Anterior cingulate cortex (tissue), 58 donors: Measurements from ENCODE around the gene EYA2.
A peak's percentile ranks its signal among the peaks of the same experiment; 100 is the strongest.
"Not testable (repeated sequence)": the region's sequence is repeated elsewhere in the genome, so short reads cannot be mapped to it uniquely, and the experiment has no call there.

Source experiments
- DNase-seq, 58 donors: peaks; one replicate each; lab custom pipeline; 2025; lab: John Stamatoyannopoulos, UW

Gene EYA2

DNA sequence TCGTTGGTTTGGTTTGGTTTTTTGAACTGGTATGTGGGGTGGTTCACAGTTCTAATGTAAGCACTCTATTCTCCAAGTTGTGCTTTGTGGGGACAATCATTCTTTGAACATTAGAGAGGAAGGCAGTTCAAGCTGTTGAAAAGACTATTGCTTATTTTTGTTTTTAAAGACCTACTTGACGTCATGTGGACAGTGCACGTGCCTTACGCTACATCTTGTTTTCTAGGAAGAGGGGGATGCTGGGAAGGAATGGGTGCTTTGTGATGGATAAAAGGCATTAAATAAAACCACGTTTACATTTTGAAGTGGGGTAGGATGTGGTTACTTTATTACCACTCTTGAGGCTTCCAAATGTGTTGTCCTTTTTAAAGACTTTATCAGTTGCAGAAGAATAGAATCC is 293.9 kb downstream of the EYA2 start:
- DNase-seq: no peak

DNA sequence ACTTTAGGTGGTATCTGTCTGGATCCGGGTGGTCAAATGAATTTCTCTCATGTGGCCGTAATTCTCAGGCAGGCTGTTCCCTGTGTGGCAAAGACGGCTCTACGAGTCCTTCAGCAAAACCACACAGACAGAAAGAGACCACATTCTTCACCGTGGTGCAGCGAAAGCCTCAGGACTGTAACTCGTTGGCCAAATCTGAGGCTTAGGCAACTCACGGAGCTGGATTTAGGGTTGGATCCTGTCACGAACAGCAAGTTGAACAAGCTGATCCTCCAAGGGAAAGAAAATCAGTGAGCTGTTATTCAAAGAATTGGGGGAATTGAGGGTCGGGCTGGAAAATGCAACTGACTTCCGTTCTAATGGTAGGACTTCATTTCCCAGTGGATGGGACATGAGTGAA is 294.4 kb downstream of the EYA2 start:
- DNase-seq: no peak

- no peak for DNase-seq
Observed at GRCh38 chr20:47191074-47191673, 296.5 kb downstream of the EYA2 start.

DNA sequence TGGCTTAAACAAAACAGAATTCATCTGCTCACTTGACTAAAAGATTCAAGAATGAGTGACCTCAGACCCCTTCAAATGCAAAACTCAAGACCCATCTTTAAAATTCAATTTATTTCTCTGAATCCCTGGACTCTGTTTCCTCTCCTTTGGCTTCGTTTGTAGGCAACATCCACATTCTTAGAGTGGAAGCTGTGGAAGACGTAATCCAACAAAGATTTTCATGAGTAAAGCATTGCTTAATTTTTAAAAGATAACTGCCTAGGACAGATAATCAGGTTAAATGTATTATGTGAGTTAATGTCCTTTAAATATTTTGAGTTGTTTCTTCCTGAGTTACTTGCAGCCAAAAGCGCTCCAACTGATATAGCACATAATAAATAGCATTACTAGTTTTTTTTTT is 297.3 kb downstream of the EYA2 start:
- DNase-seq: no peak

- no peak for DNase-seq
Observed at GRCh38 chr20:47195573-47195972, 300.9 kb downstream of the EYA2 start.

DNA sequence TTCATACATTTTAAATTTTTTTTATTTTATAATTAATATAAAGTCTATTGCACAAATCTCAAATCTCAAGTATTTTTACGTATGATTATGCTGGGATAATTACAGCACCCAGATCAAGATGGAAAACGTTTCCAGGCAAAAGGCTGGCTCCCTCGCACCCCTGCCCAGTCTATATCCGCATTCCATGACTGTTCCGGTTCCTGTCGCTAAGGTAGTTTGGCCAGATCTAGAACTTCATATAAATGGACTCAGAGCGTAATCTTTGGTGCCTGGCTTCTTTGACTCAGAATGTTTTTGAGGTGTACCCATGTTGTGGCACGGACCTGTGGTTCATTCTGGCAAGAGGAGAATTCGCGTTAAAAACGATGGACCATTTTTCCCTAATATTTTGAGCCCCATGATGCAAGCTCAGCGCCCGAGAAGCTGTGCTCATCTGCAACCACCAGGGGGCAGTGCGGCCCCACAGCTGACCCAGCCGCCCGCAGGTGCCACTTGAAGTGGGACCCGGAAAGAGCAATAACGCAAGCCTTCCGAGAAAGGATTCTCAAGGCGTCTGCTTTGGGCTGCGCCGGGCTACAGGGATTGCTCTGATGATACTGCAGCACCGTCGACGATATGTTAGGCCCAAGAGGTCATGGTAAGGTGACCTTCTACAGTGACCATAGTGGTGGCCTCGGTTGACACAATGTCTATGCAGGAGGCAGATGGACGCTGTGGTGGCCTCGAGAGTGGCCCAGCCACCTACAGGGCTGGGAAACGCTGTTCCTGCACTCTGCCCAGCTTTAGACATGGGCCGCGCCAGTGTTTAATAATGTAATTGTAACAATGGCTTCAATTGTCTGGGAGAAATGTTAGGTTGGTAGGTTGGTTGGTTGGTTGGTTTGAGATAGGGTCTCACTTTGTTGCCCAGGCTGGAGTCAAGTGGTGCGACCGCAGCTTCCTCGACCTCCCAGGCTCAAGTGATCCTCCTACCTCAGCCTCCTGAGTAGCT is 301.7 kb downstream of the EYA2 start:
- peak in 53 of 58 donors; percentile 4 to 74 (median 36) for DNase-seq

DNA sequence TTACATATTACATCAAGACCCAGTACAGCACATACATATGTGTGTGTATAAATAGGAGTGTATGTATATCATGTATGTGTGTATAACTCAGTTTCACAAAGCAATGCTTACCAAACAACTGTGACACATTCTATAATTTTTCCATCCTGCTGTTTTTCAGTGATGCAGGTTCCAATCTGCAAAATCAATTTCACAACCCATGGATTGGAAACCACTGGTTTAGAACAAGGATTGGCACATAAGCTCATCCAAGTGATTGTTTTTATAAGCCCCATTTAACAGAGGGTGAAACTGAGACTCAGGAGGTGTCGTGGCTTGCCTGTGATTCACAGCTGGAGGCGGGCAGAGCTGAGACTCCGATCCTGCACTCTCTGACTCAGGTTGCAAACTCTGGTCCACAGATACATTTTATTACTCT is 303.6 kb downstream of the EYA2 start:
- no peak for DNase-seq

DNA sequence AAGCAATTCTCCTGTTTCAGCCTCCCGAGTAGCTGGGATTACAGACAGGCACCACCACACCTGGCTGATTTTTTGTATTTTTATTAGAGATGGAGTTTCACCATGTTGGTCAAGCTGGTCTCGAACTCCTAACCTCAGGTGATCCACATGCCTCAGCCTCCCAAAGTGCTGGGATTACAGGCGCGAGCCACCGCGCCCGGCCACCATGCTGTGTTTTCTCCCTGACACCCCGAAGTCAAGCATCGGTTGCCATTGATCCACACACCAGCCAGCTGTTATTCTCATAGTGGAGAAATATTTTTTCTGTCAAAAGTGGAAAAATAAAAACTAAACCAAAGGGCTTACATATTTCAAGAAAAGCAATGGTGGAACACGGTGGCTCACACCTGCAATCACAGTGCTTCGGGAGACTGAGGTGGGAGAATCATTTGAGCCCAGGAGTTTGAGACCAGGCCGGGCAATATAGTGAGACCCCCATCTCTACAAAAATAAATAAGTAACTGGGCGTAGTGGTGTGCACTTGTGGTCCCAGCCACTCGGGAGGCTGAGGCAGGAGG is 304.4 kb downstream of the EYA2 start:
- no peak for DNase-seq

DNA sequence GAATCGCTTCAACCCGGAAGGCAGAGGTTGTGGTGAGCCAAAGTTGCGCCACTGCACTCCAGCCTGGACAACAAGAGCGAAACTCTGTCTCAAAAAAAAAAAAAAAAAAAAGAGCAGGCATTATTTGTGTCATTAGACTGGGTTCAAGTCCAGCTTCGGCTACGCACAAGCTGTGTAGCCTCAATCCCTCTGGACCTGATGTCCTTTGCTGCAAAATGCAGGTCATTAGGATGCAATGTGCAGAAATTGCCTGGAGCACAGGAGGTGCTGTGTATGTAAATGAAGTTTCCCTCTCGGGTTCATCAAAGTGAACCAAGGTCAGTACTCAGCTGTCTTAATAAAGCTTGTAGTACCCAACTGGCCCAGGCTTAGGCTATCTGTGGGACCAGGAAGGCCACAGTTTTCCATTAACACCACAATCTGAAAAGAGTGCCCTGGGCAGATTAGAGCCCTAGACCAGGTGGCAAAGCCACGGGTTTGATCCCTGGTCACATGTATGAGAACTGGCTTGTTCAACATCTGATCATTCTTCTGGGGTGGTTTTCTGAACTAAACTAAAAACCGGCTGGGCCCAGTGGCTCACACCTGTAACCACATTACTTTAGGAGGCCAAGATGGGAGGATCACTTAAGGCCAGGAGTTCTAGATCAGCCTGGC is 306.6 kb downstream of the EYA2 start:
- DNase-seq: no peak

DNA sequence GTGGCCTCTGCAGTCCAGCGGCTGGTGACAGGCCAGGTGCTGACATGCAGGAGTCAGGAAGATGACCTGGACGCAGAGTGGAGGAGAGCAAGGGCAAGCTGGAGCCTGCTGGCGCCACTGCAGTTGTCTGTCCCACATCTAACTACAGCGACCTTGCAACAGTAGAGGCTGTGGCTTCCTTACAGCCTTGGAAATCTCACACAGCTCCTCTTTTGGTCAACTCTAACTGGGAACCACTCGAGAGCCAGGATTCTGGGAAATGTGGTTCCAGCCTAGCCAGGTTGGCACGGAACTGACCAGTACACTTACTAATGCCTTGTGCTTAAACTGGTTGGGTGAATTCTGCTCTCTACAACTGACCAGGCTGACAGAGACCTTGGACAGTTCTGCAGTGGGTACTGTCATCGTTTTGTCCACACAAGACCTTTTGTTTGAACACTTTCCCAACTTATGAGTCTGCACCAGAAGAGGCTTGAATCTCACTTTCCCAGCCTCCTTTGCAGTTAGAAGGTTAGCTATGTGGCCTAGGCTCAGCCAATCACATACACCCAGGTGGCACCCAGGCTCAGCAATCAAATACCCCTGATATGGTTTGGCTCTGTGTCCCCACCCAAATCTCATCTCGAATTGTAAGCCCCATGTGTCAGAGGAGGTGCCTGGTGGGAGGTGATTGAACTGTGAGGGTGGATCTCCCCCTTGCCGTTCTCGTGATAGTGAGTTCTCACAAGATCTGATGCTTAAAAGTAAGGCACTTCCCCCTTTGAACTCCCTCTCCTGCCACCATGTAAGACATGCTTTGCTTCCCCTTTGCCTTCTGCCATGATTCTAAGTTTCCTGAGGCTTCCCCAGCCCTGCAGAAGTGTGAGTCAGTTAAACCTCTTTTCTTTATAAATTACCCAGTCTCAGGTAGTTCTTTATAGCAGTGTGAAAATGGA is 308.4 kb downstream of the EYA2 start:
- no peak for DNase-seq

DNA sequence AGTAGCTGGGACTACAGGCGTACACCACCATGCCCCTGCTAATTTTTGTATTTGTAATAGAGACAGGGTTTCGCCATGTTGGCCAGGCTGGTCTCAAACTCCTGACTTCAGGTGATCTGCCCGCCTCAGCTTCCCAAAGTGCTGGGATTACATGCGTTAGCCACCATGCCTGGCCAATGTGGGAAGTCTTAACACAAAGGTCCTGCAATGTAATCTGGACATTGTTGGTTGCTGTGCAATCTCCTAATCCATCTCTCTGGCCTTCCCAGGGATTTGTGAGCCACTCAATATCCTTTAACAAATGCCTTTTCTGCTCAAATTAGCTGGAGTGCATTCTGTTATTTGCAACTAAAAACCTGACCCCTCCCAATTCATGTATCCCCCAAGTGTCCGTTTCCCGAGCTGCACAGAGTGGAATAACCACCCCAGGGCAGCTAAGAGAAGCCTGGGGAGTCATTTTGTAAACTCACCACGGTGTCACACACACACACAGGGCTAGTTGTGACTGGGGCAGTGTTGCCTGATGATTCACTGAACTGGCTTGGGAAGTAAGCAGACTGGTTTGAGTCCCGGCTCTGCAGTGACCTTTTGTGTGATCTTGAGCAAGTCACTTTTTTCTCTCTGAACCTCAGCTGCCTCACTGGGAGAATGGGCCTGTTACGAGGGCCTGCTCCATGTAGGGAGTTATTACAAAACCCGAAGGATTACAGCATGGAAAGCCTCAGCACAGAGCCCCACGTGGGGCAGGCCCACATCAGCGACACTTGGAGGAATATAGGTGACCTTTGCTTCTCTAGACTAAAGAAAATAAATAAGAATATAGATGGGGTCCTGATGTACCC is 309.6 kb downstream of the EYA2 start:
- DNase-seq: no peak

DNA sequence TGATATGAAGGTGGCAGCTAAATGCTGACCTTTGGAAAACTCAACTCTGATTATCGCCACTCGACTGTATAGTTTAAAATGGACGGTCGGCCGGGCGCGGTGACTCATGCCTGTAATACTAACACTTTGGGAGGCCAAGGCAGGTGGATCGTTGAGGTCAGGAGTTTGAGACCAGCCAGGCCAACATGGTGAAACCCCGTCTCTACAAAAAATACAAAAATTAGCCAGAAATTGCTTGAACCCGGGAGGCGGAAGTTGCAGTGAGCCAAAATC is 310.1 kb downstream of the EYA2 start:
- not testable (repeated sequence) for DNase-seq

- DNase-seq: peak in 27 of 58 donors; percentile 2 to 66 (median 22)
Observed at GRCh38 chr20:47205577-47206123, 311.0 kb downstream of the EYA2 start.

GRCh38 chr20:47206552-47206951 is 311.9 kb downstream of the EYA2 start:
- DNase-seq: not testable (repeated sequence)

GRCh38 chr20:47206962-47207641 is 312.5 kb downstream of the EYA2 start:
- DNase-seq: no peak

DNA sequence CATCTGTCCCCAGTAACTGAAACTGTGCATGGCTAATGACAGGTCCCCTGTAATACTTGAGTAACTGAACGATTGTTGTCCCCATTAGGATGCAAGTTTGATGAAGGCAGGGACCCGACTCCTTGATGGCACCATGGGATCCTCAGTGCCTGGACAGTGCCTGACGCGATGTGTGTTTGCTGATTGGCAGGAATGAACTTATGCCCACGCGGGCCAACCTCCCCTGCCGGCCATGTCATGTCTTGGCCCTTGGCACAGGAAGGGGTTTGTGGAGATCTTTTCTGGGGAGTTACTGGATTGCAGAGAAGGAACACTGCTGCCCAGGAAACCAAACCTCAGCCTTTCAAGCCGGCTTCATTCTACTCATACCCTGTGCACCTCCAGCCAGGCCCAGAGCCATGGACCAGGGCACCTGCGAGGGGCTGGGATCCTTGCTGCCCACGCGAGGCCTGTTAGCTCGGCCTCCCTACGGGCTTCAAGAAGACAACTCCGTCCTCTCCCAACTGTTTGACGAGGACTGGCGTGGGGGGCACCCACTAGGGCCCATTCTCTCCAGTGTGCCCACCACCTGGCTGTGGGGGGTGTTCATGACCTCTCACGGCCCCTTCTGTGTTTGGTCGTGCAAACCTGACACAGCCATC is 314.0 kb downstream of the EYA2 start:
- no peak for DNase-seq

DNA sequence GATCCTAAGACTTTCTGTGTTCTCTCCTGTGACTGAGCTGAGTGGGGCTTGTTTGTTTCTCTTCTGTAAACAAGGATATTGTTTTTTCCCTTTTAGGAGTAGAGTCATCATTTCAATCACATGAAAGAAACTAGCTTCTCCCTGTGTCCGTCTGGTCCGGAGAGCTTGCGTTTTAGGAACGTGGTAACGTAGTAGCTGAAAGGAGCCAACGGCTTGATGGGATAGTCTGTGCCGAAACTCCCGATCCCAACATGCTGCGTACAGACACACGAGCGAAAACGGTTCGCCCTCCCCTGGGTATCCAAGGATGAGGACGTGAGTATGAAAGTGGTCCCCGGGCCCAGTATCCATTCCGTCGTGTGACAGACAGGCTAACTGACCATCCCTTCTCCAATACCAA is 315.3 kb downstream of the EYA2 start:
- no peak for DNase-seq

DNA sequence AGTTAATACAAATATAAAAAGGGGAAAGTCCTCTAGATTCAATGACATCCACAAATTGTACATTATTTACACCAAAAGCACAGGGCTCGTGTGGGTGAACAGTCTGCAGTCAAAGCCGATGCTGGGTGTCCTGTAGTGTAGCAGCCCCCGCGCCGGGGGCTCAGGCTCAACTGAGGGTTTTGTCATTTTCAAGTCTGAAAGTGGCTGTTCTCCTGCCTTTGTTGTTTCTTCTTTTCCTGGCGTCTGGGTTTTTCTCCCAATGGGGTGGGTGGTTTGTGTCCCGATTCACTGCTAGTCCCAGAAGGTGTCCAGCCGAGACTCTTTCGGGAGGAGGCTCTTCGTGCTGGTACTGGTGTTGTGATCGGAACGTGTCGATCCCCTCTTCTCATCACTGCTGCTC is 315.8 kb downstream of the EYA2 start:
- no peak for DNase-seq
